GM21390 (cell line): ENCODE measurements around the gene HMX1.

Experiments
- ATAC-seq: cut with Tn5 transposase; IDR thresholded peaks from one replicate; pipeline ENCODE4 v1.9.1; 2021; ENCODE audit not compliant: unreplicated experiment

HMX1 gene

DNA sequence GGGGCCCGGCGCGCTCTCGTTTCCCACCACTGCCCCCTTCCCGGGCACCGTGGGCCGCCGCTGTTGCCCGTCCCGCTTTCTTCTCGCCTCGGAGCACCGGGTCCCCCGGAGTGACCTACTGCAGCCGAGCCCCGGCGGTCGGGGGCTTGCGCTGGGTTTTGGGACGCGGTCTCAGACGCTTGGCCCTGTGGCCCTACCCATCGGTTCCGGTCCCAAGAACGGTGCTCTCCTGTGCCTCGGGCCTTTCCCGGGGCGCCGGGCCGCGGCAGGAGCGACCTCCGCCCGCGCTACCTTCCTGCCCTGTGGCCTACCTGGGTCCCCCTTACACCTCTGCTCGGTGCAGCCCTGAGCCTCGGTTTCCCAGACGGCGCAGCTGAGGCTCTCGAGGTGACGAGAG lies 21.6 kb upstream of the HMX1 start:
- ATAC-seq = no peak

DNA sequence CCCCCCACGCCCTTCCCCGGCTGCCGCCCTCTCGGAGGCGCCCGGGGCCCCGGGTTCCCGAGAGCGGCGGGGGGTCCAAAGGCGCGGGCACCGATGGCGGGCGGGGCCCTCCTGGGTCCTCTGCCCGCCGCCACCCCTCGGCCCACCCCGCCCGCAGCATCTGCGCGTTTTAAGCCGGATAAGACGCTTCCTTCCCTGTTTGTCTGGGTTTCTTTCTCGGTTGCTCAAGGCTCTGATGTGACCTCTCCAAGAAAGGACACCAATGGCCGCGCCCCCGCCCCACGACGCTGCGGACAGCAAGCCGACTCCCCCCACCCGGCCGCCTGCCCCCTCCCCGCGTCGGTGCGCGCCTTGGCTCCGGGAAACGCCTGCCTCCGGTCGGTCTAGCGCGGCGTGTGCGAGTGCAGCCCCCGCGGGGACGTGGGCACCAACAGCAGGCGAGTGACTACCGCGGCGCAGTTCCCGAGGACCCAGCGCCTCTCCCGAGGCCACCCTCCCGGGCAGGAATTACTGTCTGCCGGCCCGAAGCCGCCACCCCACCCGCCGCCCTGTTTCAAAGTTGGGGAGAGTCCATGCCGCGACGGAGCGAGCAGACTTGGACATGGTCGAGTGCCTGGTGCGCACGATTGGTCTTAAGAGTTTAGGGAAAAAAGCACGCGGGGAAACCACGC lies 21.1 kb upstream of the HMX1 start:
- ATAC-seq = no peak

DNA sequence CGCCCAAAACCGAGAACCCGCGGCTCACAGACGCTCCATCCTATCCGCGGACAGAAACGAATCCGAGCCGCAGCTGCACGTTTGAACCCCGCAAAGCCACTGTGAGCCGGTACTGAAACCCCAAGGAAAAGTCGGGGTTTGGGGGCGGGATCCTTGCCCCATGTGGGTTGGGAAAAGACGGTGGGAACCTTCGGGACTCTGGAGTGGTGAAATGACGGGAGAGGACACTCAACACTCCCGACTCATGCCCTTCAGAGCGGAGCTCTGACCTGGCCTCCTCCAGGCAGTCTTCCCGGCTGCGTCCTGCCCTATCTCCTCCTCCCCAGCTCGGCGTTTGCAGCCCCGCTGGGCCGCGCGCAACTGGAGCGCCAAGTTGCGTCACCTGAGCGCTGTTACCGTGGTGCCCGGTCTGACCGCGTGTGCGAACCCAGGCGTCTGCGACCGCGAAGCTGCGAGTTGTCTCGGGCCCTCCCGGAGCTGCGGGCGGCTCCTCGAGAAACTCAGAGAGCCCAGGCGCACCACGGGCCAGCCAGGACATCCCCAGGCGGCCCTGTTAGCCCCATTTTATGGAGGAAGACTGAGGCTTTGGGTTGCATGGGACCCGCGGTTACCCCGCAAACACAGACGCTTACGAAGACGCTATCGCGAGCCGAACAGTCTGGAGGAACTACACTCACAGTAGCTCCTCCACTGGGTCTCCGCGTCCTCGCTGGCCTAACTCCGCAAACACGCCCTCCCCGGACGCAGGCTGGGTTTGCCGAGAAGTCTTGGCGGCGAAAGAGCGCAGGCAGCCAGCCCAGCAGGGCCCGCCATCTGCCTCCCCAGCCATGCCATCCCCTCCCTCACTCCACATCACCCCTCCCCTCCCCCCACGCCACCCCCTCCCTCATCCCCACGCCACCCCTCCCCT lies 20.3 kb upstream of the HMX1 start:
- ATAC-seq = no peak

DNA sequence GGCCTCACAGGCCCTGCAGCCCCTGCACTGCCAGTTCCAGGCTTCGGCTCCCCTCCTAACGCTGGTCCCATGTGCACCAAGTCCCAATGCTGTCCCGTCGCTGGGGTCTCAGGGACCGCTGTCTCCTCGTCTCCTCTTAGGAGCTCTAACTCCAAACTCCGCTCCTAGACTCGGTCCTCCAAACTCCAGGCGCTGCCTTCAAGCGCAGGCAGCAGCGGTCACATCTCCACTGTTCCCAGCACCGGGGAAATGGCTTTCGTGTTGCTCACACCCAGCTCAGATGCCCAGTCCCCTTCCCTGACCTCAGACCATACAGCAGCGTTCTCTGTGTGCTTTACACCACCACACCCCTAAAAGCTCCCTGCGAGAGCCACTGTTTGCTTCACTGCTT lies 19.6 kb upstream of the HMX1 start:
- no peak for ATAC-seq

DNA sequence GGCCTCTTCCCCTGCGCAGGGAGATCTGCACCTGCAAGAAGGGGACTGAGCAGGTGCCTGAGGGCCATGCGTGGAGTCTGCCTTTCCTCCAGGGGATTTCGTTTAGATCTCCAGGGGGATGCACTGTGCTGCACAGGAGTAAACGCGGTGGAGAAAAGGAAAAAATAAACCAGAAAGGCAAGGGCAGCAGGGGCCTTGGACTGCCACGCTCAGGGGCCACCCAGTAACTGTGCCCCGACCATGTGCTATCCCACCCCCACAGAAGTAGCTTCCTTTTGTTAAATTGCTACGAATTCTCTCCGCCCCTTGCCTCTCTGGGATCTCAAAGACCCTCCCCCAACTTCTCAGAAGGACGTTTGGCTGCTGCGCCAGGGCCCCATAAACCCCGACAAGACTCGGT lies 17.2 kb upstream of the HMX1 start:
- no peak for ATAC-seq

DNA sequence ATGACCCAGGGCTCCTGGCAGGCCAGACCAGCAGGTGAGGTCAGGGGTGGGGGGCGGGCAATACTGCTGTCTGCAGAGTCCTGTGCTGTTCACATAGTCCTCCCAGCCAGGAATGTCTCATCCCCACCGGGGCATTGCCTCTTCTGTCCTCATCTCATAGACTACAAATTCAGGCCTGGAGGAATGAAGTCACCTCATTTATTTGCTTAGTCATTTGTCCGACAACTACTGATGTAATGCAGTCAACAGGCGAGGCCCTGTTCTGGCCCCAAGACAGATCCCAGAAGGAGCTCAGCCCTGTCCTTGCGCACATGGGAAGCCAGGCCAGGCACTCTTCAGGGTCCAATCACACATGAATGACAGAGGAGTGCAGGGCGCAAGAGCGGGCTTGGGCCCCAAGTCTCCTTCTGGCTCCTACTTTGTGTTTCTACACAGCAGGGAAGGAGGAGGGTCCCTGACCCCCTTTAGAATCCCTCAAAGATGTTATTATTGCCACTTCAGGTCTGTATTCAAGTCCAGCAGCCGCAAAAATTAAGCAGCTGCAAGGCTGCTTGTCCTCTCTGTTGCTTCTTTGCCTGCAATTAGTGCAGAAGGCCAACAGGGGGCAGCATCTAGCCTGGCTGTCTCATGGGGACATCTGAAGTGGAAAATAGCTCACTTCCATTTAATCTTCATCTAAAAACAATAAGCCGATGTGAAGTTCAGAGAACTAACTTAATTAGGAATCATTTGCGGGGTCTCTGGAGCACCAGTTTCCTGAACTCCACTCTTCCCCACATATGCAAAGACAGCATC lies 15.2 kb upstream of the HMX1 start:
- ATAC-seq = no peak

DNA sequence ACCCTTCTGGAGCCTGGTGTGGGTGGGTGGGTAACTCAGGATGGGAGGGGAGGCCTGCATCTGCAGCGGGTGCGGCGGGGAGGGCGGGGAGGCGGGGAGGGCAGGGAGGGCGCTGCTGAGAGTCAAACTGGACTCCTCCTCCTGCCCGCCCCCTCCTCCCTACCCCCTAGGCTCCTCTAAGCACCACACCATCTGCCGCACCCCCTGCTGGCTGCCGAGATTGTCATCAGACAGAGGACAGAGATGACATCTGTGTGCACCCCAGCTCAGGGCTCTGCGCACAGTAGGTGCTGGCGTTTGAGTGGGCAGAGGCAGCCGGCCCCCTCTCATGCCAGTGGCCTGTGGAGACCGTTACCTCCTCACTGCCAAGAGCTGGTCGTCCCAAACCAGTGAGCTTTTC lies 10.6 kb upstream of the HMX1 start:
- no peak for ATAC-seq

DNA sequence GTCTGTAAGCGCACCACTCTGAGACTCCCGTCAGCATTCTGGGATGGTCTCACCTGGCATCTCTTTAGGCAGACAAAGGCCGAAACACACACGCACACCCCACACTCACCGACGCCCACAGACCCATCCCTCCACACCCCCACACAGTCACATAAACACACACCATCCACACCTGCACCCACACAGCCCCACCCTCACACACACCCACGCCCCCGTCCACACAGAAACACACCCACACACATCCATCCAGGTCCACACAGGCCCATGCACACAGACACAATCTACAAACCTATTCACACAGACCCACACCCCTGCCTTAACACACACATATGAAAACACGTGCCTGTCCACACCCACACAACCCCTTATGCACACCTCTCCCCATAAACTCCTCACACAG lies 9.2 kb upstream of the HMX1 start:
- no peak for ATAC-seq

DNA sequence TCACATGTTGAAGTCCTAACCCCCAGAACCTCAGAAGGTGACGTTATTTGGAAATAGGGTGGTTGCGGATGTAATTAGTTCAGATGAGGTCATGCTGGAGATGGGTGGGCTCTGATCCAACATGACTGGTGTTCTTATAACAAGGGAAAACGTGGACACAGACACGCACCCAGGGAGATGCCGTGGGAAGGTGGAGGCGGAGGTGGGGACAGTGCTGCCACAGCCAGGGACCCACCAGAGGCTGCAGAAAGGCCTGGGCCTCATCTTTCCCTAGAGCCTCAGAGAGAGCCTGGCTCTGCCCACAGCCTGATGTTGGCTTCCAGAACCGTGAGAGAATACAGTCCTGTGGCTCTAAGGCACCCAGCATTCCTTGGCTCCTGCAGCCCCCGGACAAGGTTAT lies 7.9 kb upstream of the HMX1 start:
- ATAC-seq = no peak

DNA sequence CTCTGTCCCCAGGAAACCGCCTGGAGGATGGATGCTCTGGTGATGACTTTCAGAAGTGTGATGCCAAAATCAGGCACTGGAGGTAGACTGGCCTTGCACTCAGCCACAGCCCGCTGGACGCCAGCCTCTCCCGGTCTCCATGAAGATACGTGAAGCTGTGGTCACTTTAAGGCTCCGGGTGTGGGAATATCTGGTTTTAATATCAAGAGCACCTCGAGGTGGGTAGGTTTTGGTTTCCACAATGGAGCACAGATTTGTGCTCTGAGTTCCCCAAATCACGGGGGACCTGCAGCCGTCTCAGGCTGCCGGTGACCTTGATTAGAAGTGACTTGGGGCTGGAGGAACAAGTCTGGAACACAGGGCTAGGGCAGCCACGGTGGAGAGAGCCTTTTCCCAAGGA lies 6.8 kb upstream of the HMX1 start:
- ATAC-seq = no peak

DNA sequence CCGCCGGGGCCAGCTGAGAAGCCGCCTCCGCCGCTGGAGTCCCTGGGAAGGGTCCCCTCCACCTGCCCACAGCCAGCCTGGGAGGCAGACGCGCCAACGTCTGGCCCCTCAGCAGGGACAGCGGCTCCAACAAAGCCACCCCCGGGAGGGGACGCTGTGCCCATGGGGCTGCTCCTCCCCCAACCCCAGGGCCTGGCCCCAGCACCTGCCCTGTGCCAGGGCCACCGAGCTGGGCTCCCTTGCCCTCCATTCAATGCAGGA lies 6.1 kb upstream of the HMX1 start:
- ATAC-seq = no peak

DNA sequence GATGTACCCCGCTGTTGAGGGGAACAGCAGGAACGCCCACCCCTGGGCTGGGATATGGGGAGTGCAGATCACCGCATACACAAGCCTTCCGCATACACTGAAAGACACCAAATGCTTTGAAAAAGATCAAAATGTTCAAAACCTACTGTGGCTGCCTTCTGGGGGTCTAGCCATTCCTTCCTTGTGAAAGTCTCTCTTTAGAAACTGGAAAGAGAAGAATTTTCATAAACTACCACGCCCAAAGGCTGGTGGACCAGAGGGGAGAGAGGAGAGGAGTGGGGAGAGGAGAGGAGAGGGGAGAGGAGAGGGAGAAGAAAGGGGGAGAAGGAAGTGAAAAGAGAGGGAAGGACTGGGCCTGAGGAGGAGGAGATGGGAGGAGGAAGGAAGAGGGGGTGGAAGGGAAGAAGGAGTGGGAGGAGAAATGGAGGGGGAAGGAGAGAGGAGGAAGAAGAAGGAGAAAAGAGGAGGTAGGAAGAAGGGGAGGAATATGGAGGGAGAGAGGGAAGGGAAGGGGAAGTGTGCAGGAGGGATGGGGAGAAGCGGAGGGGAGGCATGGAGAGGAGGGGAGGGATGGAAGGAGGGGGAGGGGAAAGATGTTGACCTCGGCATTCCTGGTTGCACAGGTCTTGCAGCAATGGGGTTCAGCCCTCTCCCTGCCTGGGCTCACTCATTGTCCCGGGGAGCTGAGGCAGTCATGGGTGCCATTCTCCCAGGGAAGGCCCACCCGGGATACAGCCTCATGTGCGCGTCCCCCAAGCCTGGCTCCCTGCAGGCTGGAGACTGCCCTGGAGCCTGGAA lies 5.5 kb upstream of the HMX1 start:
- ATAC-seq = no peak

DNA sequence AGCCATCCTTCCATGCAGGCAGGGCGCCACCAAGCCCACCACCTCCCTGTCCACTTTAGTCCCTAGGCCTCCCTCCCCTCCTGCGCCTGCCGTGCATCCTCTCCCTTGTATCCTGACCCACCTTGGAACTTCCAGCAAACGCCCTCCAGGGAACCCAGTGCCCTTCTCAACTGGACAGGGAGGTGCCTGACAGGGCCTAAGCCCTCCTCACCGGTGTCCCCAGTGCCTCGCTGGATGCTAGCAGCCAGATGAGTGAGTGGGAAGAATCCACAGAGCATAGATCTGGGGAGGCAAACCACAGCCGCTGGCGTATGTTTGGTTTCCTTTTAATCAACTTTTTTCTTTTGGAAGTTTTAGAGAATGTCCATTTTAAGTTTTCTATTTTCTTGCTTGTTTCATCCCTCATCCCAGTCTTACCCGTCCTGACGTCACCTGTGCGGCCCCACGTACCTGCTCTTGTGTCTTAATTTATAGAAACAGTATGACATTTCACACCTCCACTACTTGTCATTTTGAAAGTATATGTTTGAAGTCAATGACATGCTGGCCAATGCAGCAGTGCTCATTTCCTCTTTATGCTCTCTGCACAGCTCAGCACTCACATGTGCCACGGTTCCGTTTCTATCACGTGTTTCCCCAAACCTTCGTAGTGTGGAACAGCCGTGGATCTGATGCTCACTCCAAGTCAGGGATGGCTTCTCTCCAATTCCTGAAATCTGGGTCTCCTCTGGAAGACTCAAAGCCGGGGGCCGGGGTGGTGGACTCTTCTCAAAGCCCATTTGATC lies 3.4 kb upstream of the HMX1 start:
- no peak for ATAC-seq

DNA sequence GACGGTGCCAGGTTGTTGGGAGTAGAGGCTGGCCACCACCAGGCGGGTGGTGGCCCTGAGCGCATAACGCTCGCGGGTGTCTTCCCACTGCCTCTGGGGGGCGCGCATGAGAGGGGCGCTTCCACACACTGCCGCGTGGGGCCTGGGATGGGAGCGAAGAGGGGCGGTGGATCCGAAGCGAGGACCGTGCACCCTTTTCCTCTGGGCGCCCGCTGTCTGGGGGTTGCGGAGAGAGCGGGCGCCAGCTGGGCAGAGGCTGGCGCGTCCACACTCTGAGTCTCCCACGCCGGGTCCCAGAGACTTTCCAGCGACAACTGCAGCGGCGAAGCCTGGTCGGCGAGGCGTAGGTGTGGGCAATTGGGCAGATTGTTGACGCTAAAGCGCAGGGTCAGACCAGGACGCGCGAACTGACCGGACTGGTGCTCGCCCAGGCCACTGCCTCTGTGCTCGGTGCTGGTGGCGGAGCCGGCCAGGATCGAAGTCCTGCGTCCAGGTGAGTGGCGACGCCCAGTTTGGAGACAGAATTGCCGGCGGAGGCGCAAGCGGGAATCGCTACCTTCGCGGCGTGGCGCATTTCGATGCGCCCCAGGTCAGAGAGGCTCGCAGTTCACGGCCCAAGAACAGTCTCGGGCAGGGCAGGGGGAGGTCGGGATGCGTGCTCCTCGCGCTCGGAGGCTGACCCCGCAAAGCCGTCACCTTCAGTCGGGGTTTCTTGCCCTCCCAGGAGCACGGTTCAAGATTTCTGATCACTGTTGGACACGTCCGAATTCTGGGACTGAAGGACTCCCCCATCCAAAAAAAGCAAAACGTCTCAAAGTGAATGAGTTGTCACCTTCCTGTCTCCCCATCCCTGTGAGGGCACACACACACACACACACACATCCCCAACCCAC lies 2.6 kb upstream of the HMX1 start:
- no peak for ATAC-seq

DNA sequence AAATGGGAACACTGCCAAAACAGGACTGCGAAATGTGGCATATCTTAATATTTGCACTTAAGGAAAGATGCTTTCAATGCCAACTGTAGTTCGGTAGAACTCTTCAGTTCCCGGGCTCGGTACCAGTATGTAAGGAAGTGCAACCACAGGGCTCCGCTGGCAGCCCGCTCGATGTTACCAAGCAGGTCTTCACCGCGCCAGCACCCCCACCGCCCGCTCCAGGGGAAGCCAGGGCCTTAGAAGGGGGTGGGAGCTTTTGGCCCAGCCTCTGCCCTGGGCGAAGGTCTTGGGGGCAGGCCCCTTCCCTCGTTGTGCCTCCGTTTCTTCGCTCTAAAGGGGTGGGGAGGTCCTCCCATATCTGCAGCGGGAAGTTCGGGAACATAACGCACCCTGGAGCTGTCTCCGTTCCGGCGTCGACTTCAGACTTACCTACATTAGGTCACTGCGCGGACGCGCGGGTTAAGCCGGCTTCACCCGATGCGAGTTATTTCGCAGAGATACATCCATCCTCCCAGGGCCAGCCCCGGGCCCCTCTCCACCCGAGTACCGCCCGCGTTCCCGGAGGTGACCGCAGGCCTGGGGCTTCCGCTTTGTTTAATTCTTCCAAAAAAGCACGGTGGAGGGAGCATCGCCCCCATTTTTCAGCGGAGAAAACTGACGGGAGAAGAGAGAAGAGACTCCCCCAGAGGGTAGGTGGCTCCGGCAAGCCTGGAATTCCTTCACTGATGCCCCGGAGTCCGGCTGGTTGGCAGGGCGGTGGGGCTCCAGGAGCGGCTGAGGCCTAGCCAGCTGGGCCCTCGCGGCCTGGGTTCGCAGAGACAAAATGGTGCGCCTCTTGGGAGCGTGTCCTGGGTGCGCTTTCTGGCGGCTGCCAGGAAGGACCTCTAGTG lies 1.0 kb upstream of the HMX1 start:
- no peak for ATAC-seq

DNA sequence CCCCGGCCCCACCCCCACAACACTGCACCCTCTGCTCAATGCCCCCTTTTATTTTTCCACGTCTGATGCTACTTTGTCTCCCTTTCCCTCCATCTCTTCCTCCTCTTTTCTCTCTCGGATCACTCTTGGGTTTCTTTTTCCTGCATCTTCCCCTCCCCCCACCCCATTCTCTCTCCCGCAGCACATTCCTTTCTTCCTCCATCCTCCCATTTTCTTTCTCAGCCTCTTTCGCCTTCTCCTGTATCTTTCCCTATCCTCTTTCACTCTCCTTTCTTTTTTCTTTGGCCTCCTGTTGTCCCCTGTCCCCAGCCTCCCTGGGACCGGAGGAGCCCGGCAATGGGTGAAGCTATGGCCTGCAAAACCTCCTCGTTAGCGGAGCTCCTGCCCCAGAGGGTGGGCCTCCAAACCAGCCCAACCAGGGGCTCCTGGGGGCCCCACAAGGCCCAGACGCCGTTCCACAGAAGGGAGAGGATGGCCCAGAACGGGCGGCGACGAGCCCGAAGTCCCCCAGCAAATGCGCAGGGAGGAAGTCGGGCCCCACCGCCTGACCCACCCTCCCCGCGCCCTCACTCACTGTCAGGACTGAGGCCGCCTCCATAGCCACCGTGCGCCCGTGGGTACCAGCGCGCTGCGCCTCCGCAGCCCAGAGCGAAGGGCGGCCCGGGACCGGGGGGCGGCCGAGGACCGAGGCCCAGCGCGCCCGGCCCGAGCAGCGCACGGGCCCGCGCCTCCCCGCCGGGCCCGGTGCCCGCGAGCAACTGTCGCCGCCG lies 807 bp downstream of the HMX1 start:
- ATAC-seq = no peak

DNA sequence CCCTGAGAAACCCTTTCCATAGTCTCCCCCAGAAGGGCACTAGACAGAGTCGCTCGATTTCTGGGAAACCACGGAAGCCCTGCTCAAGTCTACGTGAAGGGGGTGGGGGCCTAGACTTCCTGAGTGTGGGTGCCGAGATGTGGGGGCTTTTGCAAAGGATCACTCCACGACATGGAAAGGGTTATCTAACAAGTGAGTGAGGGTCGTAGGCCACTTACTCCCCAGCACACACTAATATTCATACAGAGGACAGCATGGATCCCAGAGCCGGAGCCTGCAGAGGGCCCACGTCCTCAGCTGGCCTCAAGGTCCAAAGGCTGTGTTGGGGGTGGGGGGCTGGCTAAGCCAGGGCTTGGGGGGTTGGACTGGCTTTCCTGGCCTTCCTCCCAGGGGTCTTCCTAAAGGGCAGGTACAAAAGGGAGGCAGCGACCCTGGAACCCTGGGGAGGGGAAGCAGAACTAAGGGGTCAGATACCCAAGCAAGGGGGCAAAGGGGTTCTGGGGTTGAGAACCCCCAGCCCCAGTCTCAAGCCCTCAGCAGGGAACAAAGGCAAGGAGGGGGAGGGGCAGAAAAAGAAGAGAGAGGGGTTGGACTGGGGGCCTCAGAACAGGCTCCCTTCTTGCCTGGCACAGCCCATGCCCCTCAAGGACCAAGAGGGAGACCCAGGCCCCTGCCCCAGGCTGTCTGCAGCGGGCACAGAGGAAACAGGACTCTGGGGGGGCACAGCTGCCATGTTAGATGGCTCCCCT lies 1.6 kb downstream of the HMX1 start:
- no peak for ATAC-seq
